Smooth muscle cell of trachea (primary cell): ENCODE measurements around the gene FLNB. TPM values are rescaled to one million over a fixed set of nuclear protein-coding genes. Genes with fewer than 3 reads are reported as not detected.

ENCODE experiments used
- total RNA-seq: library from RNA; depleted of rRNA; stranded (reverse); fragments of >200 nt; gene quantifications from 2 replicates; pipeline ENCODE4 v1.2.1, GENCODE V29; 2014

The FLNB gene
- 51.3 and 62.5 TPM in 2 replicates for total RNA-seq

GRCh38 chr3:58008141-58009025, at the start of gene FLNB:
FLNB (plus strand) TSS chr3:58008422; CDS start chr3:58008565, 143 bp downstream.

GRCh38 chr3:58210761-58211460, 202.7 kb downstream of the FLNB start, which contains the start of gene DNASE1L3:
DNASE1L3 (minus strand) TSS chr3:58210972; CDS start chr3:58210906, 66 bp downstream.

Other genes with a start within 250 kb of the FLNB start
- not detected in 2 replicates for gene DNASE1L3, start 202.6 kb downstream of the FLNB start, total RNA-seq
- 8.6 and 12.1 TPM in 2 replicates for gene ABHD6, start 229.4 kb downstream of the FLNB start, total RNA-seq